Activated CD4-positive, alpha-beta T cell treated with anti-CD3 and anti-CD28 coated beads, Interleukin-2, amount 50 U/mL, for 24 hours (primary cell): Measurements from ENCODE around the gene PLEKHF1.

Experiments used
- DNase-seq, 2 donors: peaks; one replicate each; pipeline ENCODE4 v3.0.0-alpha.2; 2020; ENCODE audit warnings: low read depth in 1 of 2, low spot score in 1 of 2

Gene PLEKHF1

GRCh38 chr19:29677001-29677817, 11.9 kb downstream of the PLEKHF1 start:
- DNase-seq, result no peak

GRCh38 chr19:29678484-29679106, 13.3 kb downstream of the PLEKHF1 start:
- no peak for DNase-seq

- DNase-seq, result no peak
Observed at GRCh38 chr19:29679598-29680210, 14.4 kb downstream of the PLEKHF1 start.

- DNase-seq, result peak; percentile 55 to 78
Observed at GRCh38 chr19:29680447-29680846, 15.2 kb downstream of the PLEKHF1 start.

- DNase-seq, result no peak
Observed at GRCh38 chr19:29680937-29681336, 15.7 kb downstream of the PLEKHF1 start.

GRCh38 chr19:29681422-29682235, 16.4 kb downstream of the PLEKHF1 start:
- no peak for DNase-seq

- no peak for DNase-seq
Observed at GRCh38 chr19:29682236-29682895, 17.1 kb downstream of the PLEKHF1 start.

GRCh38 chr19:29683009-29683408, 17.7 kb downstream of the PLEKHF1 start:
- DNase-seq, result no peak

GRCh38 chr19:29685326-29685725, 20.1 kb downstream of the PLEKHF1 start:
- no peak for DNase-seq

GRCh38 chr19:29686285-29686805, 21.1 kb downstream of the PLEKHF1 start:
- DNase-seq, result no peak

GRCh38 chr19:29687244-29687896, 22.1 kb downstream of the PLEKHF1 start:
- DNase-seq, result peak in 1 of 2 donors; percentile 53

- no peak for DNase-seq
Observed at GRCh38 chr19:29687897-29688728, 22.9 kb downstream of the PLEKHF1 start.

GRCh38 chr19:29690842-29691241, 25.6 kb downstream of the PLEKHF1 start:
- DNase-seq, result peak in 1 of 2 donors; percentile 56

GRCh38 chr19:29694161-29694560, 28.9 kb downstream of the PLEKHF1 start:
- no peak for DNase-seq

GRCh38 chr19:29694669-29695627, 29.7 kb downstream of the PLEKHF1 start:
- peak; percentile 70 to 75 for DNase-seq

- DNase-seq, result no peak
Observed at GRCh38 chr19:29695765-29696564, 30.7 kb downstream of the PLEKHF1 start.

- DNase-seq, result no peak
Observed at GRCh38 chr19:29696565-29696846, 31.2 kb downstream of the PLEKHF1 start.
